NCI-H2227 treated with DMSO at 0.1 percent for 48 hours (cell line): Measurements from ENCODE around the gene EFCAB8.

Experiments used
- DNase-seq: peaks from one replicate; lab custom pipeline; 2025; lab: John Stamatoyannopoulos, UW

Gene EFCAB8, protein sequence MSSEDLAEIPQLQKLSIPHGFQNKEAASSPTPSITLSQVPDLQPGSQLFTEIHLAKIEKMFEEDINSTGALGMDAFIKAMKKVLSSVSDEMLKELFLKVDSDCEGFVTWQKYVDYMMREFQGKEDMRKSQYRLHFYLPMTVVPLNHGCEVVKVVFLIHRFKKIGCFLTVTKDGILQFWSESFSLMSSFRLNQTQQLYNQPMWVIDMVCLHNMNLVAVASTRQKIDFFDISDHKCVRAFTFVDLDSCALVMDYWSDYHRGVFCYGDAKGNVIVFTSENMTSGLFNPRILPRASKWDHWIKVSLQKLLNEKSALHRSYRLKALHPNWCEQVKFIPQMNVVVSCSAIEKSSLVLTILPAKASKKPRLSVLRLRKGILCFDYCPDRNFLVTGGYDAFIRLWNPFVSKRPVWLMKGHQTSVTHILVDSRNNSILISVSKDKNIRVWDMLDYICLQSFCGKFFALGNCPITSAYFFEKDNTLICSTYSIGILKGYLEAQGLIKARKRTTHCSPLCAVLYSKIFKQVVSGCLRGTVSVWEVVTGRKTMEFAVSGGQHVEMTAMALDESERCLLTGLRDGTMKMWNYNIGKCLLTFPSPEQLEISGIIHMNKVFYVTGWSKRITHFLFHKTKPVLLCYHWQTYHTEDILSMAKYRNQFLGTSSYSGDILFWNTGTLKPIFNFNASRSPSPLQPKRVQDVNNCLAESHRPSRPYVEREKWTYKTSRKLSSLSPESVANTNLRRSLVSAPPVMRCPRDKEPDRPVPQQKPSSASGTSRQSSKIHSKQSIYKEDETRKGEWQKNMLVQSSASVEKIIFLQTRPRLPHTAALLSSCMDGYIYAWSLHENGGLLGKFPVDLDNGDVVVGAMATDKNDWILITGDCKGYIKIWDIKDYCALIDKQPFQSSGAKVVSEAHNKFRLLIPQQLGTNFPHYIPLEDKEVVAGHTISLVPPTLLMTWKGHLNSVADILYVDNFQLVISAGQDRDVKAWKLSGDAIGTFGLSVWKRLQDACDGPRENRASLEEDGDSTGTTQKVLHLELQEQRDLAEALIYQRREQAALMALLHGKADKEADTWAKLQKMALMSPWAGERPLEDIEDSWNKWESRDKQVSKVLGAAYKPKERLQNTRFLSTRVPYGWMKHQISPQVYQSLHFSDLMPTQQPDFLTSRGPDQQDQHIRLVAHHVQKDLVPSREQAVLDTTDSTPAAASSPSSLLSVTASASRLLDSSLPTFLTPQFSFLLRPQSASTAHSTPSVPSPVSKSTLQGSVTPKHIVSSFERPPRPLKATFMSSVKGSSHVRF

DNA sequence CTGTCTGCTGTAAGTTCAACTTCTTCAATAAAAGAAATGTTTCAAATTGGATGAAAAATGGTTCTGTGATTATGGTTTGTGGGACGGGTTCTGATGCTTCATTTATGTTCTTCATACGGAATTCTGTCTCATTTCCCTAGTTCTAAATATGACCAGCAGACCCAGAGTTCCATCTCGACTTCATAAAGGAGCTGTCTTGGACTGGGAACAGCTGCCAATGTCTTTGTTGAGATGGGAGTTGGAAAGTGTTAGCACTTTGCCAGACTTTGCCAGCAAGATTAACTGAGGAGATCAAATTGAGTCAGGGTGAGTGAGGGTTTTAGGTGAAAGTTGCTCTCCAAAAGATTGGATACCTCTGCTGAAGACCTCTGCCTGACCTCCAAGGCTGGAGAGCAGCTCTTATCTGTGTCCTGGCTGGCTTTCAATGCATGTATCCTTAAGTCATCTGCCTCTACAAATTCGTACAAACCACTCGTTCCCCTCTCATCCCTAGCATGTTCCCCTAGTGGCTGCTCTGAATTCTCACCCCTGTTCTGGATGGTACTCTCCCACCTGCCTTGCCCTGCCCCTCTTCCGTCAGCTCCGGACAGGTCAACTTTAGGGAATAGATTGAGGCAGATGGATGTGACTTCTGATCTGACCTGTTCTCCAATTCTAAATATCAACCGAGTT is at the start of gene EFCAB8:
EFCAB8 (plus strand) TSS at position 223 of the 672 bp plus-strand sequence. CDS start 4,870 bp downstream, outside the sequence.
- DNase-seq = no peak

DNA sequence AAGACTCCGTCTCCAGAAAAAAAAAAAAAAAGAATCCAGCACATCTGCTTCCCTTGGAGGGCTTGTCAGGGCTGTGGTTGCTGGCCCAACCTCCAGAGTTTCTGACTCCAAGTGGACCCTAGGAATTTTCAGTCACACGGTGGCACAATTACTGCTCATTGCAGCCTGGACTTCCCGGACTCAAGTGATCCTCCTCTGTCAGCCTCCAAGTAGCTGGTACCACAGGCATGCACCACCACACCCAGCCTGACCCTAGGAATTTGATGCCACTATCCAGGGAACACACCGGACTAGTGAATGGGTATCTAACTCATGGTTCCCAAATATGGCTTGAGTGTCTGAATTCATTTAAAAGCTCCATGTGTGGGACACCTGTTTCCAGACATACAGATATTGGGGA is 48.8 kb upstream of the EFCAB8 start:
- no peak for DNase-seq

DNA sequence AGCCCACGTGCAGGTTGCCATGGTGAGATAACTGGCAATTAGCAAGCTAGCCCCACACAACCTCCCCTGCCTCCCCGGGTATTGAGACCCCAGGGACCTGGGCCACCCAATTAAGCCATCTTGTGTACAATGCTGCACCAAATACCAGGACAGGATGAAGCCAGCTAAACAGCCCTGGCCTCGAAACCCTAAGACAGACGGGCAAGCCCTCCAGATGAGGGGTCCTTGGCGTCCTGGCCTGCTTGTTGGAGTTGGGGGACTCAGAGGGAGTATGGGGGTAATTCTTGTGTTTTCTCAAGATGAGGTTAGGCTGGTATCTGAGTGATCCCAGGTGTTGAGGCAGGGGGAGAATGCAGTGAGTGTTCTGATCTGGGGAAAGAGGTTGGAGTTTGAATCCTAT is 47.8 kb upstream of the EFCAB8 start:
- no peak for DNase-seq

DNA sequence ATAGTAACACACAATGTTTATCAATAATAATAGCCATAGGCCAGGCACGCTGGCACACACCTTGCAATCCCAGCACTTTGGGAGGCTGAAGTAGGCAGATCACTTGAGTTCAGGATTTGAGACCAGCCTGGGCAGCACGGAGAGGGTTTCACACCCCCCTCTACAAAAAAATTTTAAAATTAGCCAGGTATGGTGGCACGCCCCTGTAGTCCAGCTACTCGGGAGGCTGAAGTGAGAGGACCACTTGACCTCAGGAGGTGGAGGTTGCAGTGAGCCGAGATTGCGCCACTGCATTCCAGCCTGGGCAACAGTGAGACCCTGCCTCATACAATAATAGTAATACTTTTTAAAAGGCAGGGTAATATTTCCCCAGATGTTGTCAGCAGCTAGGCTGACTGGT is 46.8 kb upstream of the EFCAB8 start:
- DNase-seq = no peak

DNA sequence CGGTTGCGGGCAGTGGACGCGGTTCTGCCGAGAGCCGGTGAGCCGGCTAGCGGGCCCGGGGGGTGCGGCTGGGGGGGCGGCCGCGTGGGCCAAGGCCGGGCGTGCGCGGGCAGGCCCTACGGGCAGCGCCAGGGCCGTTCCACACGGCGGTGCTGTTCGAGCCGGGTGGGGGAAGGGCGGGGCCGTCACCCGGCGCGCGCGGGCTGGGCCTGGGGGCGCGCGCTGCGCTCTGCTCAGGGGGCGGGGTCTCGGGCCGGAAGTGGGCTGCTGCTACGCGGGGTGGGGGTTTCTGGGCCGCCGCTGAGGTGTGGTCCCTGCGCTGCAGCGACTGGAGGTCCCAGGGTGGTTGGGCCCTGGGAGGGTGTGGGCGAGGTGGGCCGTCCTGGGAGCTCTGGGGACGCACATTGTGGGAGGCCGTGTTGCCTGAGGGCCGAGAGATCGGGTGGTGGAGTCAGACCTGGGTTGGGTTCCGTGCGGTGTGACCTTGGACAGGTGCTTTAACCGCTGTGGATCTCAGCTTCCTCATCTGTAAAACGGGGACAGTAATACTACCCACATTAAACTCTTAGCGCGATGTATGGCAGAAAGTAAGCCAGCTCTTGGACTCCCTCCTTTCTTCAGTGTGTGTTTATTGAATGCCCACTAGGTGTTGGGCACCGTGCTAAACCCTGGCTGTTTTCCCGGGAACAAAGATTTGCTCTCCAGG is 38.6 kb upstream of the EFCAB8 start:
- peak; percentile 61 for DNase-seq

DNA sequence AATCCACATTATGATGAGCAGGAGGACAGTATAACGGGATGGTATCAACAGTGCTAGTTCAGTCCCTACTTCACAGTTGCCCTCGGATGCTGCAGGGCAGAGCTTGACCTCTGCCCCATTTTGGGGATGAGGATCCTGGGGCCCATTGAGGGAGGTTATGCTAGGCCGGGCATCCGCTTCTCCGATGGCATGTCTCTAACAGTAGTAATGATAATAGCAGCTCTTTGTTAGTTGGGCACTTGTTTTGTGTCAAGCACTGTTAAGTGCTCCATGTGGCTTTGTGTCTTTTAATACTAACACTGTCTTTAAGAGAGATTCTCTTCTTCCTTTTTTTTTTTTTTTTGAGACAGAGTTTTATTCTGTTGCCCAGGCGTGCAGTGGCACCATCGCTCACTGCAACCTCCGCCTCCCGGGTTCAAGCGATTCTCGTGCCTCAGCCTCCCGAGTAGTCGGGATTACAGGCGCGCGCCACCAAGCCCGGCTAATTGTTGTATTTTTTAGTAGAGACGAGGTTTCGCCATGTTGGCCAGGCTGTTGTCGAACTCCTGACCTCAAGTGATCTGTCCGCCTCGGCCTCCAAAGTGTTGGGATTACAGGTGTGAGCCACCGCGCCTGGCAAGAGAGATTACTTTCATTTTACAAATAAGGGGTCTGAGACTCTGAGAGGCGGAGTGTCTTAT is 37.9 kb upstream of the EFCAB8 start:
- DNase-seq = no peak

DNA sequence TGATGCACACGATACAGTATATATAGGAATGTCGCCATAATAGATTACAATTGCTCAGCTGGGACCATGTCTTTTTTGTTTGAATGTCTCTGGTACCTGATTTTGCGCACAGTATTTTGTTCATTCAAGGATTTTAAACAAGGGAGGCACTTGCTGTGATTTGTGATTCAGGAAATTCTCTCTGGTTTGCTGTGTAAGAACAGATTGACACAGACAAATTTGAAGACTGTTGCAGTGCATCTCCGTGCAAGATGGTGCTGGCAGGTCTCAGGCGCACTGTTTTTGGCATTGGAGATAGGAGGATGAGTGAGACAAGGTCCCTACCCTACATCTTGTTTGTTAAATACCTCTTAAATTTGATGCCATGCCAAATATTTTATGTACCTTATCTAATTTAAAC is 36.5 kb upstream of the EFCAB8 start:
- no peak for DNase-seq

DNA sequence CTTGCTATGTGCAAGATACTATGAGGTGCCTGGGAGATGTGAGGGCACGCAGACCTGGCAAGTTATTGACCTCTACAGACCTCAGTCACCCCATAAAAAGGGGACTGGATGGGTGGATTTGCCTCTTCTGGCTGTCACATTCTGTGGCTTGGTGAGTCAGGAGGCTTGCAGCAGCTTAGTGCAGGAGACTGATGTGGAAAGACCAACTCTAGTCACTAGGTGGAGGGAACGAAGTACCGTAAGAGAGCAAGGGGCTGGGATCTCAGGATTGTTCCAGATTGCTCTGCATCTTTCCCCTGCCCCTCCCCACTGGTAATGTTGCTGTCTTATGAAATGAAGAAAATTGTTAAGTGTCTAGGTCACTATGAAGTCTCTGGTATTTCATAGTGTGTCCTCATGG is 35.6 kb upstream of the EFCAB8 start:
- DNase-seq = no peak

DNA sequence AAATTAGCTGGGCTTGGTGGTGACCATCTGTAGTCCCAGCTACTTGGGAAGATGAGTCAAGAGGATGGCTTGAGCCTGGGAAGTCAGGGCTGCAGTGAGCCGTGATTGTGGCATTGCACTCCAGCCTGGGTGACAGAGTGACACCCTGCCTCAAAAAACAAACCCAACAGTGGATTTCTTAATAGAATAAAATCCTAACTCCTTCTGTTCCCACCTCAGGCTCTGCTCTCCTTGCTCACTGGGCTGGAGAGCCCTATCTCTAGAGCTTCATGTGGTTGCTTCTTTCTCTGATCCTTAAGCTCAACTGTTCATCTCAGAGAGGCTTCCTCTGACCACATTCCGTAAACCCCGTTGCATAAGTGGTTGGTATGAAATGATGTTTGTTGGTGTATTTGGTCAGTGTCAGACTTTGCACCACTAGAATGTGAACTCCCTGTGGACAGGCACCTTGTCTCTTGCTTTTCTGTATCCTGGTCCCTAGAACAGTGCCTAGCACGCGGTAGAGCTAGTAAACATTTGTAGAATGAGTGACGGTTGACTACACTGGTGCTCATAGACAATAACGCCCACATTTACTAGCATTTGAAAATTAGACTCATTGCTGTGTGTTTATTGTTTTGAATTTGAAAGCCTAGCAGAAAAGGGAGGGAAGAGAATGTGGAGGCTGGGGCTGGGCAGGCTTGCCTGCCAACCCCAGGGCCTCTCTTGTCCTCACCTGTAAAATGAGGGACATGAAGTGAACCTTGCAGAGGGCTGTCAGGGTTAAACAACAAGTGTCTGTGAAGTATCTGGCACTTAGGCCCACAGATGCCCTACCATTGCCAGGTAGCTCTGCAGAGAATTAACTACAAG is 34.8 kb upstream of the EFCAB8 start:
- DNase-seq = no peak

DNA sequence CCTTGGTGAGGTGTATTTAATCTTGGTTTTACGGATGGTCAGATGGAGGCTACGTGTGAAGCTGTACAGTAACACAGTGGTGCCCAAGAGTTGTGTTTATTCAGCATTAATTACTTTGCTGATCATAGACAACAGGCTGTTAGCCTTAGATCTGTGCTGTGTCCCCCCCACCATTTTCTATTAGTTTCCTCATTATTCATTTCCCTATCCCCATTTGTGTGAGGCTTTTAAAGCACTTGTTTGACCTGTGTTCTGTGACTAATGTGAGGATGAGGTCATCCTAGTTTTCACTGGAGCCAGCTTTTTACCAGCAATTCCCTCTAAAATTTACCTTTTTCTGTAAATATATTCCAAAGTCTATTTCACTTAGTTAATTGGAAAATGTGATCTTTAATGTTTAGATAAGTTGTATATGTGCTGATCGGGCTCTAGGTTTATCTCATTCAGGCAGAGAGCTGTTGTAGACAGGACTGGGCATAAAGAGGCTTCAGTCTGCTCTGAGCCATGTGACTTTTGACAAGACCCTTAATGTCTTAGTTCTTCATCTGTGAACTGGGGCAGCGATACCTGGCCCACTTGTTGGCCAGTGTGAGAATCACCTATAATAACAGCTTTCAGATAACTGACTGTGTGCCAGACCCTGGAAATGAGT is 30.6 kb upstream of the EFCAB8 start:
- no peak for DNase-seq

DNA sequence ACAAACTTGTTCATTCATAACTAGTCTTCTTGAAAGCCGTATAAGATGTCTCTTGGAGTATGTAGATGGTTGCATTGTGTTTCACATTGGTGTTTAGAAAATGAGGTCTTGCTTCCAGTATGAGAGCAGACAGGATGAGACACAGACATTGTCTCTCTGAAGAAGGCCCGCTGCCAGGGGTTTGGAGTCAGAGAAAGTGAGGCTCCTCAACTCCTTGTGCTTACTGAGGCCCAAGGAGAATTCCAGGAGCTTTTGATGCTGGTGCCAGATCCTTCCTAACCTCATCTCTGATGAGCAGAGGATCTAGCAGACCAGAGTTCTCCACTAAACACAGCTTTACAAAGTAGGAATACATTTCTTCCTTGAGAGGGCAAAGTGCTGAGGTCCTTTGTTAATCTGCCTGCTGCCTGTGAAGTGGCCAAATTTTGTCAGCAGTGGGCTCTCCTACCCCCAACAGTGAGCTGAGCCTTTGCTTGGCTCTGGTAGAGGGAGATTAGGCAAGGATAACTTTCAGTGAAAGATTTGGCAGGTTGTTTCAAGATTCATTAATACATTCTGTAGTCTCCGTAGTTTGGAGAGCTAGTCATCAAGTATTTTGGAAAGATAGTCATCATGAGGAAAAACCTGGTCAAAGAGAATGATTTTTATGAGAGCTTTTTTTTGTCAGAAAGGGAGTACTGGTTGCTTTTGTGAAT is 29.3 kb upstream of the EFCAB8 start:
- DNase-seq = no peak

DNA sequence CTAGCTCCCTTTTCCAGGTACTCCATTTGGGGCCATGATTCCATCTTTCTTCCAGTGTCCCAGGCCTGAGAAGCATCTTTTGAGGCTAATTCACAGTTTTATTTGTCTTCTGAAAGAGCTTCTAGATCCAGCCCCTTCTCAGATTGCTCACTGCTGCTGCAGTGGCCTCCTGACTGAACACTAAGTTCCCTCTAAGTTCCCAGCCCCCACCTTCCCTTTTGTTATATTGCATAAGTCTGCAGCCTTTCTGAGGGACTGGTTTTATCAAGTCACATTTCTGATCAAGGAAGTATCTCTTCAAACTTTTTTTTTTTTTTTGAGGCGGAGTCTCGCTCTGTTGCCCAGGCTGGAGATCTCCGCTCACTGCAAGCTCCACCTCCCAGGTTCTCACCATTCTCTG is 28.3 kb upstream of the EFCAB8 start:
- no peak for DNase-seq

DNA sequence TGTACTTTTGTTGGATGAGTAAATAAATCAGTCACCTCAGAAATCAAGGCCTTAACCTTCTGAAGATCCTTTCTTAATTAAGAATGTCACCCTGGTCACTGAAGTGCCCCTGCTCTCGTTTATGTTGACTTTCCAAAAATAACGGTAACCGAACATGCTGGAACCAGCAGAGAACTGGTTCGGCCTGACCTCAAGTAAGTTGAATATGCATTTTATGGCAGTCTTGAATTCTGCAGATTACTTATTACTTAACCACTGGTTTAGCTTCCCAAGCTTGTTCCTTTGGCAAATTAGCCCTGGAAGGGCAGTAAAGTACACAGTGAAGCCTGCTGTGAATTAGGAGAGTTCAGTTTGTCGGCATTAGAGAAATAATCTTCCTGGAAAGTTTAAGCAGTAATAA is 26.7 kb upstream of the EFCAB8 start:
- no peak for DNase-seq

DNA sequence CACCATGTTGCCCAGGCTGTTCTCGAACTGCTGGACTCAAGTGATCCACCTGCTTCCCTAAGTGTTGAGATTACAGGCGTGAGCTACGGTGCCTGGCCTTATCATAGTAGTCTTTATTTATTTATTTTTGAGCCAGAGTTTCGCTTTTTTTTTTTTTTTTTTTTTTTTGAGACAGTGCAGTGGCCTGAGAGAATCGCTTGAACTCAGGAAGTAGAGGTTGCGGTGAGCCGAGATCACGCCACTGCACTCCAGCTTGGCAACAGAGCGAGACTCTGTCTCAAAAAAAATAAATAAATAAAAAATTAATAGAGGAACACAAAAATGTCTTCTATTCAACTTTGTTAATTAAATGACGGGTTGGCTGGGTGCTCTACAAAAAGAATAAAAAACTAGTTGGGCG is 26.1 kb upstream of the EFCAB8 start:
- no peak for DNase-seq

DNA sequence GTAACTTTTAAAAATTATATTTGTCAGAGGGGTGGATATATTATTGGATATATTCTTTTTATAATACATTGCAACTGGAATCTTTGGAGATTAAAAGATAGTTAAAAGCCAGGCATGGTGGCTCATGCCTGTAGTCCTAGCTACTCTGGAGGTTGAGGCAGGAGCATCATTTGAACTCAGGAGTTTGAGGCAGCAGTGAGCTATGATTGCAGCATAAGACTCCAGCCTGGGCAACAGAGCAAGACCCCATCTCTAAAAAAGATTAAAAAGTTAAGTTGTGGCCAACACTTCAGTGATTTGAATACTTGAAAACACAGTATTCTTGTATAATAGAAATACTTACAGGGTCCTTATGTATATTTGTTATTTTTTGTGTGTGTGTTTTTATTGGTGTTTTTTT is 23.8 kb upstream of the EFCAB8 start:
- DNase-seq = no peak

DNA sequence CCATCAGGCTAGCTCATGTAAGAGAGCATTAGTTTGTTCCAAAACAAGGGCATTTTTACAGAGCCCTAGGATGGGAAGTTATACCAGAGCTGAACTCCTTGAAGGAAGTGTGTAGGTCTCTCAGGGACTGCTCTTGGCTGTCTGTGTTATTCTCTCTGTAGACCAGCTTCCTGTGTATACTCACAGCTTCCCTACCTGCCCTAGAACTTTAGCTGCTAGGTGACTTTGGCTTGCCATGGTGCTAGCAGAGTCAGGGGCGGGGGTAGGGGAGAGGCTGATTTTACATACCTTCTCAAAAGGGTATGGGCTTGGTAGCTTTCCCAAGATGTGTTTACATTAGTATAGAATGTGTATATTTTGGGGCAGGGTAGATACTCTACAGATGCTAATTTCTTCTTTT is 21.6 kb upstream of the EFCAB8 start:
- DNase-seq = no peak

DNA sequence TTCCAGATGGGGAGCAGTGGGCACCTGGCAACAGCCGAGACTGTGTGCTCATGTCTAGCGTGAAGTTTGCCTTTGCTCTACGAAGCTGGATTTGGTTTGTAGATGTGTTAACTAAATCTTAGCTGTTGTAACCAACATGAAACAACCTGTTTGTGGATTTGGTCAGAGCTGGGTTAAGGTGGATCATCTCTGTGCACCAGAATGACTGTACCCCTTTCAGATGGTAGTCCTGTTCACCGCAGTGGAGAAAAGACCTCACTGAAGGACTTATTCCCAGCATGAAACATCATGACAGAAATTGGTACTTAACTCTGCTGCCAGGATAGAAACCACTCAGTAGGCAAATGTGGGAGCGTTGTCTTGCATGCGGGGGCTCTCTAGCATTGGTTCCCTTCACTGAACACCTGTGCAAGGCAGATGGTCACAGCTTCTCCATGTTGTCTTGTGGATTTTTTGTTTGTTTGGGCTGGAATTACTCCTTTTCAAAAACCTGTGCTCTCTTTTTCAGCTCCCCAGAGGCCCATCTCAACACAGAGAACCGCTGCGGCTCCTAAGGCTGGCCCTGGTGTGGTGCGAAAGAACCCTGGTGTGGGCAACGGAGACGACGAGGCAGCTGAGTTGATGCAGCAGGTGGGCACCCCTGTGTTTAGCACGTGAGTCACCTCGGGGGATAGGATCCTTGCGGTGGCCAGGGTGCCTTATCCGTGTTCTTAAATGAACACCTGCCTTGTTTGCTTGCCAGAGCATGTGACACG is 19.3 kb upstream of the EFCAB8 start:
- DNase-seq = no peak

DNA sequence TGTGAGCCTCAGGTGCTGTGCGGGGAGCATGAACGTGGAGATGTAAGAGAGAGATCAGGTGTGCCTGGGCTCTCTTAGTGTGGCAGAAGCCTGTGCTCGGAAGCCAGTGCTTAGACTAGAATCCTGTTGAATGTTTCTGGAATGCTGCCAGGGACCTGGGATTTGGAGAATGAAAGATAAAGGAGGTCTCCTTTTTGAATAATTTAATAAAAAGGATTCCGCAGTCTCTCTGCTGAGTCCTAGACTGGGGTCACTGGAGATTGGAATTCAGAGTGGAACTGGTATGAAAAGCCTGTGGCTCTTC is 18.8 kb upstream of the EFCAB8 start:
- no peak for DNase-seq
